Neural progenitor cell (in vitro differentiated cells): Measurements from ENCODE around the gene PLXNB1. TPM values are rescaled to one million over a fixed set of nuclear protein-coding genes. Genes with fewer than 3 reads are reported as not detected.
A peak's percentile ranks its signal among the peaks of the same experiment; 100 is the strongest.
"Not testable (repeated sequence)": the region's sequence is repeated elsewhere in the genome, so short reads cannot be mapped to it uniquely, and the experiment has no call there.

Source experiments
- DNase-seq: peaks from one replicate; pipeline ENCODE4 v3.0.0-alpha.2; 2016; ENCODE audit warnings: low spot score
- H2AFZ ChIP-seq: fragments of 200-600 bp; sonication (generic); replicated peaks from 2 replicates; pipeline ENCODE4 v1.6.1; 2016; ENCODE audit warnings: antibody characterized with exemption
- H3F3A ChIP-seq: fragments of 200-600 bp; sonication (generic); 2 replicates; pipeline ENCODE4 v1.6.1; 2016; ENCODE audit warnings: antibody characterized with exemption, low read depth
- H3K27ac ChIP-seq: fragments of 200-600 bp; sonication (generic); 2 replicates; pipeline ENCODE4 v1.5.1; 2016; ENCODE audit warnings: mild to moderate bottlenecking
- H3K27me3 ChIP-seq: fragments of 200-600 bp; sonication (generic); 2 replicates; pipeline ENCODE4 v1.6.1; 2016; ENCODE audit warnings: mild to moderate bottlenecking, moderate library complexity
- H3K36me3 ChIP-seq: fragments of 200-600 bp; sonication (generic); 2 replicates; pipeline ENCODE4 v1.5.1; 2016
- H3K4me1 ChIP-seq: fragments of 200-600 bp; sonication (generic); 2 replicates; pipeline ENCODE4 v1.6.1; 2016; ENCODE audit warnings: mixed run types
- H3K4me2 ChIP-seq: fragments of 200-600 bp; sonication (generic); 2 replicates; pipeline ENCODE4 v1.6.1; 2016
- H3K4me3 ChIP-seq: fragments of 200-600 bp; sonication (generic); 2 replicates; pipeline ENCODE4 v1.5.1; 2016
- H3K79me2 ChIP-seq: fragments of 200-600 bp; sonication (generic); 2 replicates; pipeline ENCODE4 v1.6.1; 2016; ENCODE audit warnings: low read depth
- H3K9ac ChIP-seq: fragments of 200-600 bp; sonication (generic); 2 replicates; pipeline ENCODE4 v1.6.1; 2016
- H3K9me3 ChIP-seq: fragments of 200-600 bp; sonication (generic); 2 replicates; pipeline ENCODE4 v1.5.1; 2016; ENCODE audit warnings: low read depth
- H4K20me1 ChIP-seq: fragments of 200-600 bp; sonication (generic); 2 replicates; pipeline ENCODE4 v1.6.1; 2016; ENCODE audit warnings: low read depth
- H3K27ac Mint-ChIP-seq: 3 replicates; pipeline ENCODE4 v1.8.0; 2021; ENCODE audit warnings: mixed read lengths
- H3K27me3 Mint-ChIP-seq: 2 replicates; pipeline ENCODE4 v1.8.0; 2022; ENCODE audit warnings: low read depth, mild to moderate bottlenecking, inconsistent platforms, moderate library complexity, mixed read lengths; ENCODE audit not compliant: insufficient read depth
- H3K36me3 Mint-ChIP-seq: 3 replicates; pipeline ENCODE4 v1.8.0; 2021; ENCODE audit warnings: mixed read lengths
- H3K4me1 Mint-ChIP-seq: 3 replicates; pipeline ENCODE4 v1.8.0; 2021; ENCODE audit warnings: mixed read lengths
- H3K4me3 Mint-ChIP-seq: 3 replicates; pipeline ENCODE4 v1.8.0; 2021; ENCODE audit warnings: mild to moderate bottlenecking, moderate library complexity, mixed read lengths
- H3K9me3 Mint-ChIP-seq: 3 replicates; pipeline ENCODE4 v1.8.0; 2020; ENCODE audit warnings: mixed read lengths
- CTCF ChIP-seq: fragments of 200-600 bp; sonication (generic); IDR thresholded peaks from 2 replicates; pipeline ENCODE4 v1.5.1; 2017; ENCODE audit warnings: antibody characterized with exemption, mild to moderate bottlenecking
- EZH2 ChIP-seq: fragments of 200-600 bp; sonication (generic); IDR thresholded peaks from 2 replicates; pipeline ENCODE4 v1.6.1; 2017; ENCODE audit warnings: antibody characterized with exemption, mild to moderate bottlenecking, moderate library complexity
- EZH2phosphoT487 ChIP-seq: fragments of 200-600 bp; sonication (generic); IDR thresholded peaks from 2 replicates; pipeline ENCODE4 v1.6.1; 2017; ENCODE audit warnings: antibody characterized with exemption
- total RNA-seq: library from RNA; depleted of rRNA; stranded (reverse); fragments of >200 nt; gene quantifications from 2 replicates; pipeline ENCODE4 v1.2.3, GENCODE V29; 2015; ENCODE audit warnings: low replicate concordance

PLXNB1 gene
- total RNA-seq, 1 donor from 2014 or later: 53.6 TPM

DNA sequence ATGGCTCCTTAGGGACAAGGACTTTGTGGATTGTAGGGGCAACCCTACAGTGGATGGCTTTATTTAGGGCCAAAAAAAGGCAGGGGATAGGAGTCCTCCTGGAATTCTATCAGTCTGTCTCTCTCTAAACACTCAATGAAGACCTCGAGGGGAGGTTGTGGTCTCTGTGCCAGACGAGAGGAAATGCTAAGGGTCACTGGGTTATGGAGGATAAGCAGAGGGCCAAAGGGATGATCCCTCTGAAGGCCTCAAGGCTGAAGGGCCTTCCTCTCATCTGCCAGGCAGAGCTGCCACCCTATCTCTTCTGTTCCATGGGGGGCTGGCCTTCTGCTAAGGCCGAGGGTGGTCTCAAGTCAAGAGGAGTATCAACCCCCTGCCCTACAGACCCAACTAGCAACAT, 27.0 kb downstream of the PLXNB1 start:
- Histone ChIP-seq H3F3A (peaks cover 25% of the 10 kb centered on the region), H2AFZ (no peak overlapping the region), H3K27ac (peak overlapping the region; percentile 58), H3K79me2 (no peaks in the 10 kb centered on the region), H4K20me1 (peaks cover 4% of the 10 kb centered on the region), H3K4me3 (no peak overlapping the region), H3K9ac (no peak overlapping the region), H3K27me3 (no peaks in the 10 kb centered on the region), H3K4me1 (no peaks in the 10 kb centered on the region), H3K36me3 (no peaks in the 10 kb centered on the region), H3K4me2 (no peak overlapping the region), H3K9me3 (no peaks in the 10 kb centered on the region)
- H3K4me1 Mint-ChIP-seq: no peaks in the 10 kb centered on the region
- H3K36me3 Mint-ChIP-seq: peaks cover 26% of the 10 kb centered on the region
- peak overlapping the region; percentile 87 for H3K27ac Mint-ChIP-seq
- no peak for DNase-seq
- no peak for TF ChIP-seq EZH2phosphoT487
- no peak for TF ChIP-seq EZH2
- no peak for TF ChIP-seq CTCF
- no peak overlapping the region for H3K4me3 Mint-ChIP-seq
- no peaks in the 10 kb centered on the region for H3K9me3 Mint-ChIP-seq
- H3K27me3 Mint-ChIP-seq: peaks cover 4% of the 10 kb centered on the region

GRCh38 chr3:48402281-48402732, 27.6 kb downstream of the PLXNB1 start:
- peaks cover 4% of the 10 kb centered on the region for H4K20me1 ChIP-seq
- no peaks in the 10 kb centered on the region for H3K9me3 ChIP-seq
- H3K9ac ChIP-seq: no peak overlapping the region
- no peaks in the 10 kb centered on the region for H3K4me1 ChIP-seq
- H3K27ac ChIP-seq: peak overlapping the region; percentile 58
- Mint-ChIP-seq H3K27me3 (peaks cover 6% of the 10 kb centered on the region), H3K9me3 (no peaks in the 10 kb centered on the region), H3K4me1 (no peaks in the 10 kb centered on the region), H3K4me3 (peak overlapping the region; percentile 49), H3K36me3 (peaks cover 25% of the 10 kb centered on the region), H3K27ac (peak overlapping the region; percentile 55)
- H2AFZ ChIP-seq: no peak overlapping the region
- no peak overlapping the region for H3K4me3 ChIP-seq
- DNase-seq: no peak
- H3K79me2 ChIP-seq: no peaks in the 10 kb centered on the region
- no peaks in the 10 kb centered on the region for H3K36me3 ChIP-seq
- H3K27me3 ChIP-seq: no peaks in the 10 kb centered on the region
- no peak for TF ChIP-seq CTCF
- no peak overlapping the region for H3K4me2 ChIP-seq
- H3F3A ChIP-seq: peaks cover 25% of the 10 kb centered on the region

GRCh38 chr3:48401434-48401901, 28.4 kb downstream of the PLXNB1 start:
- H3K27me3 ChIP-seq, H3K9me3 Mint-ChIP-seq, H2AFZ ChIP-seq, H3K9ac ChIP-seq, H3K4me3 ChIP-seq, H3K4me1 ChIP-seq, H3K27ac Mint-ChIP-seq, DNase-seq, H3K27ac ChIP-seq, H3K9me3 ChIP-seq, H3K79me2 ChIP-seq, H3K4me1 Mint-ChIP-seq, H3K27me3 Mint-ChIP-seq, H4K20me1 ChIP-seq, H3K36me3 ChIP-seq, H3K4me2 ChIP-seq, H3K4me3 Mint-ChIP-seq: not testable (repeated sequence)
- H3F3A ChIP-seq: peaks cover 25% of the 10 kb centered on the region
- H3K36me3 Mint-ChIP-seq: peaks cover 22% of the 10 kb centered on the region

DNA sequence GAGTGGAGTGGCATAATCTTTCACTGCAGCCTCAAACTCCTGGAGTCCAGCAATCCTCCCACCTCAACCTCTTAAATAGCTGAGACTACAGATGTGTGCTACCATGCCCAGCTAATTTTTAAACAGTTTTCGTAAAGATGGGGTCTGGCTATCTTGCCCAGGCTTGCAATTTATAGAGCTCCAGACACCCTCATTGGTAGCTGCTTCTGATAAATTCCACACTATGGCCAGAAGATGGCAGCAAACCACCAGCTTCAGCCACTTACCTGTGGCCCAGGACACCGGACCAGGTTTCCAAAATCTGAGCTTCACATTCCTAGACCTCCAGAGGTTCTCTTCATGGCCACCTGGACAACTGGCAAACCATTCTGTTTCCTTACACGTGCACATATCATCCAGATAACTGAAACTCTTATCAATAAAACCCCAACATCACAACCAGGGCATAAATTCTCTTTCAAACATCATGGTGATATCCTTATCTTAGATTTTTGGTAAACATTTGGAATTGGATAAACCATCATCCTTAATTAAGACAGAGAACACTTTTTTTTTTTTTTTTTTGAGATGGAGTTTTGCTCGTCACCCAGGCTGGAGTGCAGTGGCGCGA, 29.0 kb downstream of the PLXNB1 start:
- Mint-ChIP-seq H3K27ac (no peak overlapping the region), H3K27me3 (peaks cover 6% of the 10 kb centered on the region), H3K4me1 (no peaks in the 10 kb centered on the region), H3K9me3 (no peaks in the 10 kb centered on the region), H3K36me3 (peaks cover 18% of the 10 kb centered on the region), H3K4me3 (peak overlapping the region; percentile 48)
- no peak overlapping the region for H3K4me2 ChIP-seq
- H3K4me3 ChIP-seq: no peak overlapping the region
- no peak overlapping the region for H2AFZ ChIP-seq
- peaks cover 4% of the 10 kb centered on the region for H4K20me1 ChIP-seq
- H3K27me3 ChIP-seq: no peaks in the 10 kb centered on the region
- H3K4me1 ChIP-seq: no peaks in the 10 kb centered on the region
- H3K9me3 ChIP-seq: no peaks in the 10 kb centered on the region
- TF ChIP-seq EZH2: no peak
- TF ChIP-seq EZH2phosphoT487: no peak
- TF ChIP-seq CTCF: peak; percentile 71
- no peak overlapping the region for H3K27ac ChIP-seq
- DNase-seq: peak; percentile 70
- H3K9ac ChIP-seq: no peak overlapping the region
- no peaks in the 10 kb centered on the region for H3K36me3 ChIP-seq
- H3F3A ChIP-seq: peaks cover 25% of the 10 kb centered on the region
- H3K79me2 ChIP-seq: no peaks in the 10 kb centered on the region
